ENCODE measurements around the gene HCCS.

GRCh38 chrX:11125060-11125459, 13.9 kb downstream of the HCCS start:
- TF ChIP-seq CTCF (IDR thresholded peaks at IDR 0.05) (no peak), POLR2A (IDR thresholded peaks at IDR 0.05) (no peak)

Data from breast epithelium (tissue), 3 donors.